Globus pallidus (tissue), 1 donor: Measurements from ENCODE around the gene DRP2.
"Not testable (repeated sequence)": the region's sequence is repeated elsewhere in the genome, so short reads cannot be mapped to it uniquely, and the experiment has no call there.

Experiments used
- DNase-seq: peaks from one replicate; pipeline ENCODE4 v3.0.0-alpha.2; 2015; ENCODE audit warnings: low spot score

DRP2 gene, protein sequence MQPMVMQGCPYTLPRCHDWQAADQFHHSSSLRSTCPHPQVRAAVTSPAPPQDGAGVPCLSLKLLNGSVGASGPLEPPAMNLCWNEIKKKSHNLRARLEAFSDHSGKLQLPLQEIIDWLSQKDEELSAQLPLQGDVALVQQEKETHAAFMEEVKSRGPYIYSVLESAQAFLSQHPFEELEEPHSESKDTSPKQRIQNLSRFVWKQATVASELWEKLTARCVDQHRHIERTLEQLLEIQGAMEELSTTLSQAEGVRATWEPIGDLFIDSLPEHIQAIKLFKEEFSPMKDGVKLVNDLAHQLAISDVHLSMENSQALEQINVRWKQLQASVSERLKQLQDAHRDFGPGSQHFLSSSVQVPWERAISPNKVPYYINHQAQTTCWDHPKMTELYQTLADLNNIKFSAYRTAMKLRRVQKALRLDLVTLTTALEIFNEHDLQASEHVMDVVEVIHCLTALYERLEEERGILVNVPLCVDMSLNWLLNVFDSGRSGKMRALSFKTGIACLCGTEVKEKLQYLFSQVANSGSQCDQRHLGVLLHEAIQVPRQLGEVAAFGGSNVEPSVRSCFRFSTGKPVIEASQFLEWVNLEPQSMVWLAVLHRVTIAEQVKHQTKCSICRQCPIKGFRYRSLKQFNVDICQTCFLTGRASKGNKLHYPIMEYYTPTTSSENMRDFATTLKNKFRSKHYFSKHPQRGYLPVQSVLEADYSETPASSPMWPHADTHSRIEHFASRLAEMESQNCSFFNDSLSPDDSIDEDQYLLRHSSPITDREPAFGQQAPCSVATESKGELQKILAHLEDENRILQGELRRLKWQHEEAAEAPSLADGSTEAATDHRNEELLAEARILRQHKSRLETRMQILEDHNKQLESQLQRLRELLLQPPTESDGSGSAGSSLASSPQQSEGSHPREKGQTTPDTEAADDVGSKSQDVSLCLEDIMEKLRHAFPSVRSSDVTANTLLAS

DNA sequence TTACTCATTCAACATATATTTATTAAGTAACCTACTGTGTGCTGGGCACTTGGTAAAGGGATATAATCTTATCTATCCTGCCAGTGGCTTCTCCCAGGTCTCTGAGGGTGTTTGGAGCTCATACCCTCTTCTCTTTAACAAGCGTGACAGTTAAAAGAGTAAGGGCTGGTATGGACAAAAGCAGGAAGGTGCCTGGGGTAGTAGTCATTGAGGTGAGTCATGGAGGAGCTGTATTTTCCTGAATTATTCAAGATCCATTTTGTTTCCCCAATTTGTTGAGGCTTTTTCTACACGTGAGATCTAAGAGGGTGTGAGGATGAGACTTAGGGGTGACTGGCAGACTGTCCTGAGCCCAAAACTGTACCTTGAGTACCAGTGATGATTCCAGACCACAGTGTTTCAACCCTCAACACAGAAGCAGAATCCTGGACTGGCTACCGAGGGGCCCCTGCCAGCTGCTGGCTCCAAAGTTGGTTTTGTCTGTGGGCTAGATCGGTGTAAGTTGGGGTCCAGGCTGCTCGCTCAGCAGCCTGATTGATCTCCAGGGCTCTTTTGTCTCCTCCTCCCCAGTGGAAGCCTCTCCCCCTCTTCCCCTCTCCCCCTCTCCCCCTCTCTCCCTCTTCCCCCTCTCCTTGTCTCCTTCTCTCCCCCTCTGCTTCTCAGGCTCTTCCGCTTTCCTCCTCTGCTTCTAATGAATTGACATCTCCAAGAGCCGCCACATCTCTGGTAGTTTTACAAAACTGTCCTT is at the start of gene DRP2:
DRP2 (plus strand) TSS at position 671 of the 748 bp plus-strand sequence. CDS start 11,862 bp downstream, outside the sequence.
- DNase-seq = no peak

DNA sequence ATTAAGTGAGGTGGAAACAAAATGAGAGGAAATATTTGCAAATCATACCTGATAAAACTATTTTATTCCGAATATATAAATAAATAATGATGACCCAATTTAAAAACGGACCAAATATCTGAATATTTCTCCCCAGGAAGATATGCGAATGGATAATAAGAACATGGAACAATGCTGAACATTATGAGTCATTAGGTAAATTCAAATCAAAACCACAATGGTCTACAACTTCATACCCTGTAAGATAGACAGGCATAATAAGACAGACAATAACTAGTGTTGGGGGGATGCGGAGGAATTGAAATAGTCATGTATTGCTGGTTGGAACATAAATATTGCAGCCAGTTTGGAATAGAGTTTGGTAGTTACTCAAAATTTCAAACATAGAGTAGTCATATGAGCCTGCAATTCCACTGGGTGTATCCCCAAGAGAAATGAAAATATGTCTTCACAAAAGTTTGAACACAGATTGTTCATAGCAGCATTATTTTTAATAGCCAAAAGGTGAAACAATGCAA is 47.6 kb upstream of the DRP2 start:
- DNase-seq = no peak

DNA sequence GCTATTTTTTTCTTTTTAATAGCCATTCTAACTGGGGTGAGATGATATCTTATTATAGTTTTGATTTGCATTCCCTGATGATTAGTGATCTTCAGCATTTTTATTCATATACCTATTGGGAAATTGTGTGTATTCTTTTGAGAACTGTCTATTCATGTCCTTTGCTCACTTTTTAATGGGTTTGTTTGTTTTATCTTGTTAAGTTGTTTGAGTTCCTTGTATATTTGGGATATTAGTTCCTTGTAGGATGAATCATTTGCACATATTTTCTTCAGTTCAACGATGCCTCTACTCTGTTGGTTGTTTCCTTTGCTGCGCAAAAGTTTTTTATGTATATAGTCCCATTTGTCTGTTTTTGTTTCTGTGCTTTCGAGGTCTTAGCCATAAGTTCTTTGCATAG is 43.1 kb upstream of the DRP2 start:
- DNase-seq = no peak

DNA sequence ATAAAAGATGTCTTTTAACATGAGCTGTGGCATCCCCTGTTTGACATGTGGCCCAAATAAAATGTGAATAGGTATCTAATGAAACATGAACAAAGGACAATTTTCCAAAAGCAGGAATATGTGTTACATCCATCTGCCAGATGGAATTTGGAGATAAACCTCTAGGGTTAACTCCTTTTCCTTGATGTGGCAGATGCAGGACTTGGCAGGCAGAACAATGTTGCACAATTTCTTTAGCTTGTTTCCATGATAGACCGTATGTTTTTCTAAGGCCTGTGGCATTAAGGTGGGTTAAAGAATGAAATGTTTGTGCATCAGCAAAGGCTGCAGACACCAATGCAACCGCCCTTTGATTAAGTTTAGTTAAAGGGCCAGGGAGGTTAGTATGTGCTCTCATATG is 34.7 kb upstream of the DRP2 start:
- DNase-seq = not testable (repeated sequence)

DNA sequence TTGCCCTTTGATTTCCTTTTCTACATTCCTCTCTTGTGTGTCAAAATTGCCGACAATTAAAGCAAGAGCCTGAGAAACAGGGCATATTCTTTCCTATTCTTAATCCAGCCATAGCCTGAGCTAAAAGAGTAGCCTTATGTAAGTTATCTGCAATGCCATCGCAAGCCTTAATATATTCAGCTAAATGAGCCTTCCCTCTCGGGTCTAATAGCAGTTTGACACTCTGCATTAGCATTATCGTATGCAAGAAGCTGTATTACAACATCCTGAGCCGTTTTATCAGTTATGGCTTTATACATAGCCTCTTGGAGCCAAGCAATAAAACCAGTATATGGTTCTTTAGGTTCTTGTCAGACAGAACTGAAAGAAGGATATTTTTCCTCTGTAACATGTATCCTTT is 31.6 kb upstream of the DRP2 start:
- DNase-seq = not testable (repeated sequence)

DNA sequence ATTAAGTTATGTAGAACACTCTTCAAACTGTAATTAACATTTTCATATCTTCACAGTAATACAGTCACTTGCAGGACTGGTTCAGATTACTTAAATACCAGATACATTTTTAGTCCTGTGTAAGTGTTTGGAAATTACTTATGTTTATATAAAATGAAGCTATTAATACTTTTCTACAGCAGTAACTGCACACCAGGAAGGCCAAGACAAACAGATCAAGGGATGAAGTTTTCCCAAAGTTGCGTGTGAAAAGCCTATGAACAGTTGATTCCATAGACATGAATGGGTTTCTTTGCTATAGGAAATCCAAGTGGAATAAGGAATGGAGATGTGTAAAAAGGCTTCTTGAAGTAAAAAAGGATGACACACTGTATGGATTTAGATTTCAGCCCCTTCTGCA is 28.9 kb upstream of the DRP2 start:
- no peak for DNase-seq

DNA sequence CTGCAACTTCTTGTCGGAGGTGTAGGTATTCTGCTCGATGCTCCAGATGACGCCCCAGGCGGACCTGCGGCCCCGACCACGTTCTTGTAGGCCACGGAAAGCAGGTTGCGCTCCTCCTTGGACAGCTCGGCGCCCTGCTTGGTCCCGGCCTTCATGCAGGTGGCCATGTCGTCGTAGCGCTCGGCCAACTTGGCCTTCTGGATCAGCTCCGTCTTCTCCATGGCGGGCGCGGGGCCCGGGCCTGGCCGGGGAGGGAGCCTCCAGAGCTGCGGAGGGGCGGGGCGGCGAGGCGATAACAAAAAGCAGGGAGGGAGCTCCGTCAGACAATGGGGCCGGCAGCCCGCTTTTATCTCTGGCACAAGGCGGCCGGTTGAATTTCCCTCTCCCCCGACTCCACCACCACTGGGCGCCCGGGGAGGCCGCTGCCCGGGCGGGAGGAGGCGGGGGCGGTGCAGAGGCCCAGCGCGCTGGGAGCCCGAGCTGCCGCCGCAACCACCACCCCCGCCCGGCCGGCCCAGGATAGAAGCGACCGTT is 28.3 kb upstream of the DRP2 start:
- DNase-seq = no peak

DNA sequence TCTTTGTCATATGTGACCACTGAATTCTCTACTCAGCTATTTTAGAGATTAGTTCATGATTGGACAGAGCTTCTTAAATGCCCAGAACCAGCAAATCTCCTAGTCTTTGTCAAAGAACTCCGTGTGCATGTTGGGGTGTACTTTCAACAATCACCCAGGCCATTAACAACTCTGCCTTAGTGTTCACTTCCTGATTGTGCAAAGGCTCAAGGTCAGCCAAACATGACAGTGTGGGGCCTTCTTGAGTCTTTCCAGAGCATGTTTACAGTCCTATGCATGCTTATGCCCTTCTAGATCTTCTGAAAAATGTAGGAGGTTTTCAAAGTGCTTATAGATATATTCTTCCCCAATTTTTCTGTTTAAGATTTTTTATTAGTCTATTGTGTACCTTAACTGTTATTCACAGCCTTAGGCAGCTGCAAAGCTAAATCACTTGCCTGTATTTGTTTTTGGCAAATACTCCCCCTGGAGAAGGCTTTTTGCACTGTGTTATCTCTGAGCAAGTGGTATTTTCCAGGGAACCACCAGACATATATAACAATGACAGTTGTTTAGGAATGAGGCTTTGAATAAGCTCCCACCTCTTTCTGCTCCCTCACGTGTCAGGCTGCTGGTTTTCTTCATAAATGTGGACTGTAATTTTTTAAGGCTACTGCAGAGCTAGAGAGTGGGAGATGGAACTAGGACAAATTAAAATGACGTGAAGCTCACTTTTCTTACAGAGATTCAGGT is 24.0 kb upstream of the DRP2 start:
- DNase-seq = no peak

DNA sequence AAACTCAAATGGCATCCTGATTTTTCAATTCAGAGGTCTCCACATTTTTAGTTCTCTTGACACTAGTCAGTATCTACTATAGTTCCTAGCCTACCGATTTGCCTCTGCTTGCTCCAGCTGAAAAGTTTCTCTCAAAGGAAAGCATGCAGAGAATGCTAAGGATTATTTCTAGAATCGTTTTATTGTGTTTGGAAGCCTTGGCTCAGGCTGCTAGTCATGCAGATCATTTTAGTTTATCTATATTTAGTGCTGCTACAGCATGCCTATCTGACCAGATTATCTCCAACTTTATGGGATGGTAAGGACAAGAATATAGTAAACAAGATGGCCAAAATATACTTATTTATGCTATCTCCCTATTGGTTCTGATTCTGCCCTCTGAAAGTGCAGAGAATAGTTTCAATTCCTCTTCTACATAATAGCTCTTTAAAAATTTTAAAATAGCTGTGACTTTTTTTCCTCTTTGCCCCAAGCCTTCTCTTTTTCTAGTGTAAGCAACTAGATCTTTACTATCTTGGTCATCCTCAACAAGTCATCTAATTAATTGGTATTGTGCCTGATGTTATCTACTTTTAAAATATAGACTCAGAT is 15.7 kb upstream of the DRP2 start:
- no peak for DNase-seq

DNA sequence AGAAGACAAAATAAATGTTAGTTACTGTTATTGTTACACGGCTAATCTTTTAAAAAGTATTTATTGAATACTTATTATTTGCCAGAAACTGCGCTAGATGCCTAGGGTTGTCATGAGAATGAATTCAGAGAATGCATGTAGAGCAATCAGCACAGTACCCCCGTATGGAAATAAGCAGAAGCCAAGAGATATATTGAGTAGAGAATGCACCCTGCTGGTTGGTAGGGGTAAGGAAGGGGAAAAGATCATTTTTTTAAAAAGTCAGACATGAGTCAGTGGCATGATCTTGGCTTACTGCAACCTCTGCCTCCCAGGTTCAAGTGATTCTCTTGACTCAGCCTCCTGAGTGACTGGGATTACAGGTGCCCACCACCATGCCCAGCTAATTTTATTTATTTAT is 13.1 kb upstream of the DRP2 start:
- peak; percentile 0 for DNase-seq

DNA sequence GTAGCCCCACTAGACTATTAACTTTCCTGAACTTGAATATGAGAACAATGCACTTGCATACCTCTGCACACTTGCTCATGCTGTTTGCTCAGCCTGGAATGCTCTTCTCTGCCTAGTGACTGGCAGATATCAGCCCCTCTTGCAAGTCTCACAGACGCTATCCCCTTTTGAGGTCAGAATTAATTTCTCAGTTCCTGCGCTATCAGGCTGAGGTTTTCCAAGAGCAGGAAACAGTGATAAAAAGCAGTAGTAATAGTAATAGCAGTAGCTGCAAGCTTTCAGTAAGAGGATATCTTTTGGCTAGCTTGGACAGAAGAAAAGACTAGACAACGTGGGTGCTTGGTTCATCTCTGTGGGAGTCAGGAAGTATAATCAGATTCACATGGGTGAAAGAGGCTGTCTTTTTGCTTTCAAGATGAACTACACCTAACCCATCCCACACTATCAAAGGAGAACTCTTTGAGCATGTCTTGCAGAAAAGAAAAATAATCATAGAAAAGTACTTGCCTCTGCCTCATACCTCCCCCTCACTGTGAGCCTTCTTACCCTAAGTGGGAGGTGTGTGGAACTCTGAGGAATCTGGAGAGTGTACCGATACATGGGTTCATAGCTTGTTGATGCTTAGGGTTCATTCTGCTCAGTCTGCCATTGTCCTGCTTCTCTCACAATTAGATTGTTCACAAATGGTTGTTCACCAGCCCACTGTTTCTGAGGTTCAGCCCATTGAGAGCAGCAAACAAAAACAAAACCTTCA is 11.3 kb upstream of the DRP2 start:
- DNase-seq = no peak

DNA sequence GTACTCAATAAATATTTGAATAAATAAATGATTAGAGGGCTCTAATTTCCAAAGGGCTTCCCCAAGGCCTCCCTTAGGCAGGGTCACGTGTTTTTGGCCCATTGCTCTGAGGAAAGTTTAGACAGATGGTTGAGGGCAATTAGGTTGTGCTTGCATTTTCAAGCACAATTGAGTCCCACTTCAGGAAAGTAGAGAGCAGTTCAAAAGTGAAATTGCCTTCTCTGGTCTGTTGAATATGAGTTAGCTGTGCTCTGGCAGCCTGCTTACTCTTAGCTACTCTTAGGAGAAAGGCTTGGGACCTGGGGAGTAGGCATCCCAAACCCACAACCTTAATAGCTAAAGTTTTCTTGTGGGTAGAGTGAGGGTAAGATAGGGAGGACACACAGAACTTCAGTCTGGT is 9.0 kb upstream of the DRP2 start:
- DNase-seq = no peak

DNA sequence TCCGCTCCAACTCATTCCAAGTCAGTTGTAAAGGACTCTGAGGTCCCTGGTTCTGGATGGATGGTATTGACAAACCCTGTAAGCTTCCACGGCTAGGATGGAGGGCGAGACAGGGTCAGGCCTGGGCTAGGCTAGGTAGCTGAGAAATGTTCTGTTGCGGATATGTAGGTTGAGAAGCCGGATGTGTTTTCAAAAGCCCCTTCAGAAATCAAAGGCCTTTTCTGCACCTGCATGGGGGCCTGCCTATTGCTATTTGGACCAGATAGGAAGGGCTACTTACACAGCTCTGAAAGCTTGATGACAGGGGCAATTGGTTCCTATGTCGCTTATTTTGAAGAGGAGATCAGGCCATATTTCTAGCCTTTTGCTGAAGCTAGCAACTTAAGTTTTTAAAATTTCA is 1.9 kb upstream of the DRP2 start:
- DNase-seq = no peak

DNA sequence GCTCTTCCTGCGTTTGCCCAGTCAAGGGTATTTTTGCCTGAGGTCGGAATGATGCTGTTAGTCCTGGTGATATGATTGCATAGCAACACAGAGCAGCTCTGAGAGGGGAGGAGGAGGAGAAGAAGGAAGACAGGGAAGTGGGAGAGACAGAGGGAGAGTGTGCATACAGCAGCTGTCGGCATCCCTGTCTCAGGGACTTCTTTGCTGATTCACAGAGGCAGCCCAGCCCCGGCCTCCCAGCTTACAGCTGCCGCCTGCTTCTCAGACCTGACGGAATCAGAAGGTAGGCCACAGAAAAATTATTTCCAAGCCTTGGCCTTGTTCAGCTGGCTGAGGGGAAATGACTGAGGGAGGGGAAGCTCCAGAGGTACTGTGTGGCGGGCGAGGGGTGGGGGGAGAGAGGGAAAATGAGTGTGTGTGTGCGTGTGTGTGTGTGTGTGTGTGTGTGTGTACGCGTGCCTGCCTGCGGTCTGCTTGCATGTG is 319 bp downstream of the DRP2 start:
- DNase-seq = peak; percentile 0

DNA sequence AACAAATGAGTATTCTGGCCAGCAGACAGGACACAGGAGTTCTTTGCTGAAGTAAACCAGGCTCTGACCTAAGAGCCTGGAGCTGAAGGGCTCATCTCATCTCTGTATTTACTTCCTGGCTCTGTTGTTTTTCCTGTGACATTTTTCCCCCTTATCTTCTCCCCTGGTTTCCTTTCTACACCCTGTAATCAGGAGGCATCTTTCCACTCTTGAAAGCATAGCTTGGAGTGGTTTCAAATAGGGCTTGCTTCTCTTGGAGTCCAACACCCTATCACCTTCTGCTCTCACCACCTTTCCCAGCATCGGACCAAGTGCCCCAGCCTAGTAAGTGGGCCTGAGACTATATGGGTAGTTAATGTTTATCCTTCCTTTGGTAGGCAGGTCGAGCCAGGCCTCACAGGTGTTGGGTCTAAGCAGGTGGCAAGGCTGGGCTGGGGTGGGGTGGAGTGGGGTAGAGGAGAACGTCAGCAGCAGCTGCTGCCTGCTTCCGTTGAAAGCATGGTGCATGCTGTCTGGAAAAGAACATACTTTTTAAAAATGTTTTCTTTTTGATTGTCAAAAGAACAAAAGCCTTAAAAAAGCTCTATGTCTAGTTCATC is 1.2 kb downstream of the DRP2 start:
- no peak for DNase-seq

DNA sequence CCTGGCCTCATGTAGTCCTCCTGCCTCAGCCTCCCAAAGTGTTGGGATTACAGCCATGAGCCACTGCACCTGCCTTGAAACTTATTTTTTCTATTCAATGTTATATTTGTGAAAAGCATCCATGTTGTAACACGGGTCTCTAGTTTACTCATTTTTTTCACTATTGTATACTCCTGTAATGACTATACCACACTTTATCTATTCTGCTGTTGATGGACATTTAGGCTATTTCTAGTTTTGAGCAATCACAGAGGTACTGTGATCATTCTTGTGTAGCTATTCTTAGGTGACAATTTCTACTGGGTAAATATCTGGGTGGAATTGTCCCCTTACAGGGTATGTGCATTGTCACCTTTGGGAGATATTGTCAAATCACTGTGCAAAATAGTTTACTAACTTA is 3.6 kb downstream of the DRP2 start:
- no peak for DNase-seq

DNA sequence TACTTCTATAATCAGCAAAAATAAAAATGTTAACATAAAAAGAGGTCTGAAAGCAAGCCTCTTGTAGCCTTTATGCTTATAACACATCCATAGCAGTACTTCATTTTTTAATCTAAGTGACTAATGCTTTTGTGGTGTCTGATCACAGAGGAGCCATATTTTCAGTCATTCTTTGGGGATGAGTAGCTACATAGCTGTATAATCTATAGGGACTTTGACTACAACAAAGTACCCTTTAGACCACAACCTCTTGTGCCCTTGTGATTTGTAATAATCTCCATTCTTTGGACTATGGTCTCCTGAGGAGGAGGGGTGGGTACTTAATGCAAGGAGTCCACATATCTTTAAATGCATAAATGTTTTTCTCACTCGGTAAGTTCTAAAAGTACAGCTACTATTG is 9.6 kb downstream of the DRP2 start:
- DNase-seq = no peak

DNA sequence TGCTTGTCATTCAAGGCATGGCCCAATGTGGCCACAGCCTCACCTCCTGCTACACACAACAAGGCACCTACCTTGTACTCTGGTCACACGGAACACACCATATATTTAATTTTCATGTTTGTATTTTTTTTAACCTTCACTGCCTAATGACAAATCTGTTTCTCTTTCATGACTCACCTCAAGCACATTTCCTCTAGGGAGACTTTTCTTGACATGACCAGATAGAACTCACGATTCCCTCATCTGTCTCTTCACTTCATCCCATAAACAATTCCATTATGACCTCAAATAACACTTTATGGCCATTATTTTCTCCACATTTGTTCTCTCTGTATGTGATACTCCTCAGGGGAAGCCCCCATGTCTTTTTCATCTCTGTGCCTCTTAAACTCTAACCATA is 11.1 kb downstream of the DRP2 start:
- DNase-seq = no peak

DNA sequence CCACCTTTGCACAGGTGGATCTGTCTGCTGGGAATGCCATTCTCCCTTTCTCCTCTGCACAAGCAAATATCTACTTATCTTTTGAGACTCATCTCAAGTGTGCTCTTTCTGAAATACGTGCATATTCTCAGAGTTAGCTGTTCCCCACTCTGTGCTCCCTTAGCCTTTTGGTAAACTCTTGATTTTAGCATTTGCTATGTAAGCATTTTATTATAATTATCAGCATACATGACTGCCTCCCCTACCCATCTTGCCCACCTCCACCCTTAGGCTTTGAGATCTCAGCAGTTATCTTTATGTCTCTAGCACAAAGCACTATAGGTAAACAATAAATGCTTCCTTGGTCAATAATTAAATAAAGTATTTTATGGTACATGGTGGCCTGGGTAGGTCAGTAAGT is 11.5 kb downstream of the DRP2 start:
- no peak for DNase-seq
